A673 (cell line): ENCODE data around the gene NT5E.

Experiments used
- EZH2 ChIP-seq: fragments of 200-600 bp; sonication (generic); IDR thresholded peaks from 2 replicates; pipeline ENCODE4 v1.6.1; 2017; ENCODE audit warnings: borderline replicate concordance, low read depth, mild to moderate bottlenecking, mixed read lengths, antibody characterized with exemption, low read length; ENCODE audit not compliant: poor library complexity, severe bottlenecking
- TF ChIP-seq, protein P1 (sequence below): fragments of 300-800, 200-600 bp; sonication (generic); conservative IDR thresholded peaks from 2 replicates; pipeline ENCODE4 v1.5.1; 2017; ENCODE audit warnings: low read depth, mild to moderate bottlenecking, antibody characterized with exemption, low read length, moderate library complexity, mixed read lengths

GRCh38 chr6:85419046-85419759 lies 30.7 kb upstream of the NT5E start:
- TF ChIP-seq, protein P1, sequence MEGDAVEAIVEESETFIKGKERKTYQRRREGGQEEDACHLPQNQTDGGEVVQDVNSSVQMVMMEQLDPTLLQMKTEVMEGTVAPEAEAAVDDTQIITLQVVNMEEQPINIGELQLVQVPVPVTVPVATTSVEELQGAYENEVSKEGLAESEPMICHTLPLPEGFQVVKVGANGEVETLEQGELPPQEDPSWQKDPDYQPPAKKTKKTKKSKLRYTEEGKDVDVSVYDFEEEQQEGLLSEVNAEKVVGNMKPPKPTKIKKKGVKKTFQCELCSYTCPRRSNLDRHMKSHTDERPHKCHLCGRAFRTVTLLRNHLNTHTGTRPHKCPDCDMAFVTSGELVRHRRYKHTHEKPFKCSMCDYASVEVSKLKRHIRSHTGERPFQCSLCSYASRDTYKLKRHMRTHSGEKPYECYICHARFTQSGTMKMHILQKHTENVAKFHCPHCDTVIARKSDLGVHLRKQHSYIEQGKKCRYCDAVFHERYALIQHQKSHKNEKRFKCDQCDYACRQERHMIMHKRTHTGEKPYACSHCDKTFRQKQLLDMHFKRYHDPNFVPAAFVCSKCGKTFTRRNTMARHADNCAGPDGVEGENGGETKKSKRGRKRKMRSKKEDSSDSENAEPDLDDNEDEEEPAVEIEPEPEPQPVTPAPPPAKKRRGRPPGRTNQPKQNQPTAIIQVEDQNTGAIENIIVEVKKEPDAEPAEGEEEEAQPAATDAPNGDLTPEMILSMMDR, result no peak
- TF ChIP-seq EZH2, result no peak
